Right hindlimb (tissue), 1 donor: ENCODE results near the gene PDZK1IP1.
"Not testable (repeated sequence)": the region's sequence is repeated elsewhere in the genome, so short reads cannot be mapped to it uniquely, and the experiment has no call there.

Source experiments
- DNase-seq: peaks from one replicate; pipeline ENCODE4 v3.0.0-alpha.2; 2018

PDZK1IP1 gene

DNA sequence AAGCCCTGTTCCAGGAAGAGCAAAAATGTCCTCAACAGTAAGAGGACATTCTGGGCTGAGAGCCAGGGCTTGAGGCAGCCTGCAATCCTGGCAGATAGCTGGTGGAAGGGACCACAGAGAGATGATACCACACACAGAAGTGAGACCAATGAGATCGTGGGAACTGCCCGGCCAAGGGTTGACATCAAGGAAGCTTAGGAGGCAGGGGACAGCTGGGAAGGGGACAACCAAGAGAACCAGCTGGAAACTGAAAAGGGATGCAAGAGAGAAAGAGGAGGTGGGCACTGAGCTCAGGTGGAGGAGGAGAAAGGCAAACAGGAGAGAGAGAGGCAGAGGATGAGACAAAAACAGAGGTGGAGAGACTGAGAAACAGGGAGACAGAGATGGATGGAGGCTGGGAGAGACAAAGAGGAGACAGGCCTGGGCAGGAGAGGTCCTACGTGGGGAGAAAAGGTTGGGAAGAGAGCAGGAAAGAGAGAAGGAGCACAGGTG is 9.2 kb downstream of the PDZK1IP1 start:
- no peak for DNase-seq

DNA sequence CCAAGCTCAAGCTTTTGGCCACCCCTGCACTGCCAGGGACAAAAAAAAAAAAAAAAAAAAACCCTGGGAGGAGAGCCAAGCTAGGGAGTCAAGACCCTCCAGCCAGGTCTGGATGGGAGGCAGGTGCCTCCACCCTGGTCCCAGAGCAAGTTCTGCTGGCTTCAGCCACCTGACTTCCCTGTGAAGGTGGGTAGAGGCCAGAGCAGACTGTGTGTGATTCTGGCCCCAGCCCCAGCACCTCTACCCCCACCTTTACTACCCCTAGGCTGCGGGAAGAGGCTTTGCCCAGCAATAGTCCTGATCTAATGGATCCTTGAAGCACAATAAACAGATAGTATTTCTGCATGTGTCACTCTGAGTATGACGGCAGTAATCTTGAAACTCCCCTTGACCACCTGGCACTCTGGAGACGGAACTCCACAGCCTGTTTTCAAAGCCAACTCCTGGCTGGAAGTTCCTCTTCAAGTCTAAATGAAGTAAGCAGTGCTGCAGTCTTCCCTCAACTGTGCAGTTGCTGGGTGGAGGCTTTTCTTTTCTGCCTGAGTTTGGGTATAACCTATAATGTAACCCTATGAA is 9.8 kb downstream of the PDZK1IP1 start:
- no peak for DNase-seq

DNA sequence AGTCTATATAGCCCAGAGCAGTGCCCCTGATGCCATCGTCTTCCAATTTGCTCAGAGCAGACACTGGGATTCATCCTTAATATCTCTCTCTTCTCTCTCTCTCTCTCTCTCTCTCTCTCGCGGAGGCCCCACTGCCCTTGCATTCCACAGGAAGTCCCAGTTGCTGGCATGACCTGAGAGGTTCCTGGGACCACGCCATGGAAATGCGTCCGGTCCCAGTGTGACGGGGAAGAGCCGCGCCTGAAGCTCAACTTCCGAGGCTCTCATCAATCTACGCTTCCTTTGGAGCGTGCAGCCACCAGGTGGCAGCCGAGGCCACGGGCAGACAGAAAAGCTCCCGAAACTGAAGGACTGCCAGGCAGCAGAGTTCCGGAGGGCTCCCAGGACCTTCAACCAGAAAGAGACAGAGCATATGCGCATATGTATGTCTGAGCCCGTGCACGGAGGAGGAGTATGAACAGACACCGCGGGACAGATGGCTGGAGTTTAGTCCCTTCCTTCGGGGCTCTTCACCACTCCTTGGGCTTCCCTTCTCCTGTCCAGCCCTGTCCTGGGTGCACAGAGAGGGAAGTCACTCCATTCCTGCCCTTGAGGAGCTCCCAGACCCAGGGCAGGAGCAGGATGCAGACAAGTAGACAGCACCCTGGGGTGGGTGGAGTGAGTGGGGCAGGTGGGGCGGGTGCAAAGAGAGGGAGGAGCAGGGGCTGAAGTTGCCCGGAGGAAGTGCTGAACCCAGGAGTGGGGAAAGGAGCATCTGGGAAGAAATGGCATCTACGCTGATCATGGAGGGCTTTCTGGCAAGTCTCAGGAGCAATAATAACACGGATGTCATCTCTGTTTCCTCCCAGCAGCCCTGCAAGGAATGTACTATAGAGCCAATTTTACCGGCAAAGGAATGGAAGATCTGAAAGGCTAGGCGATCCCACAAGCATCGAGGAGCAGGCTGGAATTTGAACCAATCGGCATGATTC is 10.5 kb downstream of the PDZK1IP1 start:
- DNase-seq: peak; percentile 96

DNA sequence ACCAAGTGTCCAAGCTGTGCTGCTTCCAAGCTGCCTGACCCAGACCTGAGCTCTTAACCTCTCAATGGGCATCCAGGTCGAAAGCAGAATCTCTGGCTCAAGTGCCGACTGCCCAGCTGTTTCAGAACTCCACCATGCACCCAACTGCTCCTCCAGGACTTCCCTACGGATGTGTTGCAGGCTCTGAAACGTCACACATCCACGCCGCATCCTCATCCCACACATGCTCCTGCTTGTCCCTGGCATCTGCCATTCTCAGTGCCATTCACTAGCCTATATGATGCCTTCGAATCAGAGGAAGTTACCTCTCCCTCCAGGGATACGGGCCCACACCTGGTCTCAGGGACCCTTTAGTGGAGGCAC is 11.2 kb downstream of the PDZK1IP1 start:
- DNase-seq: no peak

DNA sequence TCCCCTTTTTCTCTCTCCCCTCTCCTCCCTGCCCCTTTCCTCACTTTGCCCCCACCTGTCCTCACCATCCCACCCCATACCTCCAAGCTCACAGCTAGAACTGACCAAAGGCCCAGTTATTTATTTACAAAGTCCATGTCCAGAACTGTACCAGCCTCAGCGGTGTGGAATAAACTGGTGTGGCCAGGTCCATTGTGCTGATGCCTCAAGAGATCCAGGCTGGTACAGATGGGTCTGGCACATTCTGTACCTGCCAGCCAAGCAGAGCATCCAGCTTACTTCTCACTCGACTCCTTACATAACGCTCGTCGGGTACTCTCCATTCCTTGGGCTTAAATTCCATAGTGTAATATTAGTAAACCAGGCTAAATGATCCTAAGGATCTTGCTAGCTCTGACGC is 11.8 kb downstream of the PDZK1IP1 start:
- DNase-seq: no peak

DNA sequence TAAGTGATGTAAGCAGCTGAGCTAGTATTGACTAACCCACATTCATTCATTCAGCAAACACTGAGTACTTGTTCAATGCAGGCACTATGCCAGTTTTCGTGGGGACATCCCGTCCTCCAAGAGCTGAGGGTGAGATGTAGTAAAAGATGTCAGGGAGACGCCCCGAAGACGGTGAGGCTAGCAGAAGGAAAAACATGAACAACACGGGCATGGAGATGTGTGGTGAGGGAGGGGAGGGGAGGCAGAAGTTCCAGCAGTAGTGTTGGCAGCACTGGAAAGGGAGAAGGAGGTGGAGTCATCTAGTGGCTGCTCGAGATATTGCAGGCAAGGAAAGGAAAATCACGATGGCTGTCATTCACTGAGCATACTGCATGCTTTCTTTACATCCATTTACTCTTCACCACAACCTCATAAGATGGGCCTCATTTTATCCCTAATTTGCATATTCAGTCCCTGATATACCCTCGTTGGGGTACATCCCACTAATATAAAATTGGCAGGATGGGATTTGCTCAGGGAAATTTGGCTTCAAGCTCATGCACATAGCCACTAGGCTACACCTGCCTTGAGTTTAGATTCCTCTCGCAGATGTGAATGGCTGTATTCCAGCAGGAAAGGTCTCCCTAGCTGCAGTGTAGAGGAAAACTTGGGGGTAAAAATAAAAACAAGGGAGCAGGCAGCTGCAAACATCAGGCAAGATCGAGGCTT is 14.5 kb downstream of the PDZK1IP1 start:
- peak; percentile 64 for DNase-seq

DNA sequence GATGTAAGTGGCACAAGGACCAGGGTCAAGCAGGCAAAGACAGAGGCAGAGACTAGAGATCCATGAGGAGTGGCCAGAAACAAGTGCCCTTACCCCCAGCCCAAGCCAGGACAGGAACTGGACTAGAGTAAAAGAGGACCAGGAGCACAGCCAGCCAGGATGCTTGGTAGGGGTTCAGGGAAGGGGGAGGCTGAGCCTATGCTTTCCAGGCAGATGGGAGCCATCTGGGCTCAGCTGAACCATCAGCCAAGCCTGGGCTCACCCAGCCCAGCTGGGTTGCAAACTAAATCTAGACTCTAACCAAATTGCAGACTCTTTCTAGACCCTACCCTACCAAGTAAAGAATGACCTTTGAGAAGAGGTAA is 15.2 kb downstream of the PDZK1IP1 start:
- DNase-seq: no peak

DNA sequence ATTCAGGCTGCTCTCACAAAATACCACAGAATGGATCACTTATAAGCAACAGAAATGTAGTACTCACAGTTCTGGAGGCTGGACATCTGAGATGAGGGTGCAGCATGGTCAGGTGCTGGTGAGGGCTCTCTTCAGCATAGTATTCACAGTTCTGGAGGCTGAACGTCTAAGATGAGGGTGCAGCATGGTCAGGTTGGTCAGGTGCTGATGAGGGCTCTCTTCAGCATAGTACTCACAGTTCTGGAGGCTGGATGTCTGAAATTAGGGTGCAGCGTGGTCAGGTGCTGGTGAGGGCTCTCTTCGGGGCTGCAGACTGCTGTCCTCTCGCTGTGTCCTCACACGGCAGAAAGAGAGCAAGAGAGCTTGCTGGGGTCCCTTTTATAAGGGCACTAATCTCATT is 17.1 kb downstream of the PDZK1IP1 start:
- no peak for DNase-seq

DNA sequence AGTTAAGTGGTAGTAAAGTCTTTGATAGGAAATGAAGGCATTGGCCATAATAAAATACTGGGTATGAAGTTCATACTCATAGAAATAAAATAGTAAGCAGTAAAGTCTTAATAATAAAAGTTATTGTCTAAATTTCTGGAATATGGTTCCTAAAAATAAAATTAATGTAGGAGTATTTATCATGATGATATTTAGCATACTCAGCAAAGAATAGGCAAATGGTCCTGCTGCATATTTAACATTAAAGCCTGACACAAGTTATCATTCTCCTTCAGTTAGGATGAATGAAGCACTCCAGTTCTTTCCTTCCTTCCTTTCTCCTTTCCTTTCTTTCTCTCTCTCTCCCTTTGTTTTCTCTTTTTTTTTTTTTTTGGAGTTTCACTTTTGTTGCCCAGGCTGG is 25.3 kb downstream of the PDZK1IP1 start:
- DNase-seq: no peak

DNA sequence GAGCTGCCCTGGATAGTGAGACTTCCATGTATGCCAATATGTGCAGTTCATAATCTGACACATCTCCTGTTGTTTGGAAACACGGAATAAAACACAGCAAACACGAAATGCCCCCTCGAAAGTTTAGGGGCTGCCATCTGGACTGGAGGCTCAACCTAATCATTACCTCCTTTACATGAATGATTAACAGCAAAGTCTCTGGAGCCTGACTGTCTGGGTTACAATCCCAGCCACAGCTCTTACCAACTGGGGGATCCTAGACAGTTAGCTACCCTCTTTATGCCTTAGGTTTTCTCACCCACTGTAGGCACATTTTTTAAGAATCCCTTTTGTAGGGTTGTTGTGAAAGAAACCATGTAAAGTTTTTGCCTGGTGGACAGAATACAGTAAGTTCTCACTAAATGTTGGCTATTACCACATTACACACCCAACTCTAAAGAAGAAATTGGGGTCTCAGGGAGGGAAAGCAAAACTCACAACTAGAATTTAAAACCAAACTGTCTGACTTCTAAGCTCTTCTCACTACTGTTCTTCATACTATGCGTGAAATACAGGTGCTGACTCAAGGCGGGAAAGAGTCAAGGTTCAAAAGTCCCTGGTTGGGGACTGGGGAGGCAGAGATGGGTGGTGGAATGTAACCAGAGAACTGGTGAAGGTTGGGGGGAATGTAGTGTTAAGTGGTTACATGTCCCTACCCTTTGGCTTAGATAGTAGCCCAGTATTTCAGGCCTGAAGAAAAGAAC is 28.4 kb downstream of the PDZK1IP1 start:
- no peak for DNase-seq

DNA sequence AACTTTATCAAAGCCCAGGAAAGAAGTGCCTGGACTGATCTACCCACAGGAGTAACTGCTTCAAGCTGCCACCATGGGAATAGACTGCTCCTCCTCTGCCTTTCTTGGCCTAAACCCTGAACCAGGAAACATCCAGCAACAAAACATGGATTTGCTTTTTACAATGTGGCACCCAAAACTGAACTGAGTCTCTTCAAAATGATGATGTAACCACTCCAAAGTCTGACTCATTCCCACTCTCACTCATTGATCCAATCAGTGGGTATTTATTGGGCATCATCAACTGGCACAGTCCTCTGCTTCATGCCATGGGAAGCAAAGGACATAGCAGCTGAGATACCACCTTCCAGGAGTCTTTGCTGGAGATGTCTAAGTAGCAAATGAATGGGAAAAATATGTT is 29.1 kb downstream of the PDZK1IP1 start:
- no peak for DNase-seq

DNA sequence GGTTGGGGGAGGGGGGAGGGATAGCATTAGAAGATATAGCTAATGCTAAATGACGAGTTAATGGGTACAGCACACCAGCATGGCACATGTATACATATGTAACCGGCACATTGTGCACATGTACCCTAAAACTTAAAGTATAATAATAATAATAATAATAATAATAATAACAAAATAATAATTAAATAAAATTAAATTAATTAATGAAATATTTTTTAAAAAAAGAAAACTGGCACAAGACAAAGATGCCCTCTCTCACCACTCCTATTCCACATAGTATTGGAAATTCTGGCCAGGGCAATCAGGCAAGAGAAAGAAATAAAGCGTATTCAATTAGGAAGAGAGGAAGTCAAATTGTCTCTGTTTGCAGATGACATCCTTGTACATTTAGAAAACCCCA is 31.9 kb downstream of the PDZK1IP1 start:
- DNase-seq: not testable (repeated sequence)

DNA sequence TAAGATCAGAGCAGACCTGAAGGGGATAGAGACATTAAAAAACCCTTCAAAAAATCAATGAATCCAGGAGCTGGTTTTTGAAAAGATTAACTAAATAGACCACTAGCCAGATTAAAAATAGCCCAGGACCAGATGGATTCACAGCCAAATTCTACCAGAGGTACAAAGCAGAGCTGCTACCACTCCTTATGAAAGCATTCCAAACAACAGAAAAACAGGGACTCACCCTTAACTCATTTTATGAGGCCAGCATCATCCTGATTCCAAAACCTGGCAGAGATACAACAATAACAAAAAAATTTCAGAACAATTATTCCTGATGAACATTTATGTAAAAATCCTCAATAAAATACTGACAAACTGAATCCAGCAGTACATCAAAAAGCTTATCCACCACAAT is 33.4 kb downstream of the PDZK1IP1 start:
- DNase-seq: not testable (repeated sequence)

DNA sequence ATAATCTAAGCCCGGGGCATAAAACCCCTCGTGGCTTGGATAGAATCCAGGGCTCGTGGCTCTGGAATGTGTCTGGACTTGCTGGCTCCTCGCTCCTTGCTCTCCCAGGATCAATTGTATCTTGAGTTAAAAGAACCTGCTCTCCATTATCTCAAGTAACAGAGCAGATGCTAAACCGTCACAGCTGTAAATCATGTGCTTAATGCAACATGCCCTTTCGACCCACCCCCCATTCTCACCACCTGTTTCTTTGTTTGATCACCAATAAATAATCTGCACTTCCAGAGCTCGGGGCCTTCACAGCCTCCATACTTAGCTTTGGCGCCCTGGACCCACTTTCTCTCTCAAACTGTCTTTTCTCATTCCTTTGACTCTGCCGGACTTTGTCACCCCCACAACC is 40.7 kb downstream of the PDZK1IP1 start:
- DNase-seq: not testable (repeated sequence)

DNA sequence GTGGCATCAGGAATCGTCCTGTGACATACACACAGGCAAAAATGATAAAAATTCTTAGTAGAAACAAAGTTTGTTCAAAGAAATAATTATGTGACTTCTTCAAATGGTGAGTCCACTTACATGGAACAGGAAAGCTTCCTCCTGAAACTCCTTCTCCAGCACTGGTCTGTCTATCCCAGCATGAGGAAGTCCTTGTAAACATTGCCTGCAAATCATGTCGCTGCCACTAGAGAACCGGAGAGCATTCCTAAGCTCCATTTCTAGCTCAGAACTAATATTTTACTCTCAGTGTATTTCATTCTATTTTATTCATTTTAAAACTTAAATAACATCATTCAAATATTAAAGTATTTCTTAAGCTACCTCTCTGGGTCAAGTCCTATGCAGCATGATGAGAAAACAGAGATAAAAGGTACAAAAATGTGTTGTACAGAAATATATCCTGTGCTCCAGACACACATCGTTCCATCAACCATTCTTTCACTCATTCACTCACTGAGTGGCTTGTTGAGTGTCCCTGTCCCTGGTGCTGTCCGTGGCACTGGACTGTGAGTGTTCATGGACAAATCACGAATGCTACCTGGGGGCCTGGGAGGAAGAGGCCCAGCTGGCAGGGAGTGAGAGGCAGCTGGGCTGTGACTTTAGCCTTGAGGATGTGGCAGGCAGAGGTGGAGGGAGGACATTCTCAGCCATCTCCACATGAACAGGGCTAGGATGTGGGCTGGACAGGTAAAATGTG is 42.6 kb downstream of the PDZK1IP1 start:
- no peak for DNase-seq

DNA sequence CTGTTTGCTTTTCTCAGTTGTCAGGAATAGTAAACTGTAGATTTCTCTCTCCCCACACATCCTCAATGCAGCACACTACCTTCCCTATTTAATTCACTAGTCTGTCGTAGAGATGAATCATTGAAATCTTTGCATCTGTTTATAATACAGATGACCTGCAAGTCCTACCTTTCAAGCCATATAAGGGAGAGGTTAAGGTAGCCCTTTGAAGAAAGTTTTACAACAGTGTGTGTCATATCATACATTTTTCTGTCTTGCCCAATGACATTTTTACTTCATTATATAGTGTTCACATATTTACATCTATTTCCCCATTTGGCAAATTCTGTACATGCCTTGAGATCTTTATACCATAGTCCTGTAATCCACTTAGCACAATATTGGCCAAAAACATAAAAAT is 43.3 kb downstream of the PDZK1IP1 start:
- DNase-seq: not testable (repeated sequence)

DNA sequence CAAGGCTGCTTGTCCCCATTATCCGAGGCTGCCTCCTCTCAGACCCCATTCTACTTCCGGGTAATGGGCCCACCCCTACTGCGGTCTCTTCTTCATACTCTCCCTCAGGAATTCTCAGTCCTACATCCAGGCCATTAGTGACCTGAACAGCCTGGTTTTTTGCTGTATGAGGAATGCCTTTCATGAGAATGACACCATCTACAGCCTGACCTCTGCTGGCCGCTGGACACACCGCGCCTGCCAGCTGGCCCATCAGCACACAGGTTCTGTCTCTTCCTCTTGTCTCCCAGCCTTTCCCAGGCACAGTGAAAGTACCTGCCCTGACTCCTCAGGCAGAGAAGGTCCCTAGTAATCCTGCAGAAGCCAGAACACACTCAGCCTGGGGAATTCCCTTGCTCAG is 46.2 kb downstream of the PDZK1IP1 start:
- not testable (repeated sequence) for DNase-seq

DNA sequence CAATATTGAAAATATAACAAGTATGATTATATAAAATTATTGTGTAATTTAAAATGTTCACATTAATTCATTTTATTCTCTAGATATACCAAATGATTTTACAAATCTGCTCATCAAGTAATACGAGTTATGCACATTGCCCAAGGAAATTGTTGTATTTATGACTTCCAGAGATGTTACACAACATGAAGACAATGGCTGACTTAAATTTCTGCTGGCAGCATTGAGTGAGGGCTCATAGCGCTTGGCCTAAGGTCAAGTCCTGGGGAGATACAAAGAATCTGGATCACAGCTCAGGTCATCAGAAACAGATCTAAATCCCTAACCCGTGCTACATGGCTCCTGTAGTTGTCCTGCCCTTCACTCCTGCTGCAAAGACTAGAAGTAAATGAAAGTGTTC is 49.5 kb downstream of the PDZK1IP1 start:
- not testable (repeated sequence) for DNase-seq

DNA sequence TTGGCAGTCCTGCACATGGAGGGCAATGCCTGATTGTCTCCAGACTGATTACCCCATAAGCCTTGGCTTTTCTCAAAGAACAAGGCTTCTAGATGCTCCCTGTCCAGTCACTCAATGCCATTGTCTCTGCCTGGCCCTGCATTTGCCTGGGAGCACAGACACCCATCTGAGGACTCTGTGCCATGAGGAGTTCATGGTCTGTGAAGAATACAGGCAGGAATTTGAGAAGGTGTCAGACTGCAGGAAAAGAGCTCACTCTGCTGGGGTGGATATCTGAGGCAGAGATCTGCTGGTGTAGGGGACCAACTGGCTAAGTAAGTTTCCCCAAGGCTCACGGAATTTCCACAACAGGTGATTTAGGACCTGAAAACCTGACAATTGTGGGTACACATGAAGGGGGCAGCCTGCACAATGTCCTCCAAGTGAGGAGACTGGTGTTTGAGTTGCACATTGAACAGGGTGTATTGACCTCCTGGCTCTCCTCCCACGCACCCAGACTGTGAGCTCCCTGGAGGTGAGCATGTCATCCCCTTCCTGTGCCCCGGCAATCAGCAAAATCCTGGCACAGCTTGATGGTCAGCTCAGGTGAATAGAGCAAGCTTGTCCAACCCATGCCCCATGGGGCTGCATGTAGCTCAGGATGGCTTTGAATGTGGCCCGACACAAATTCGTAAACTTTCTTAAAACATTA is 51.8 kb downstream of the PDZK1IP1 start:
- DNase-seq: no peak

DNA sequence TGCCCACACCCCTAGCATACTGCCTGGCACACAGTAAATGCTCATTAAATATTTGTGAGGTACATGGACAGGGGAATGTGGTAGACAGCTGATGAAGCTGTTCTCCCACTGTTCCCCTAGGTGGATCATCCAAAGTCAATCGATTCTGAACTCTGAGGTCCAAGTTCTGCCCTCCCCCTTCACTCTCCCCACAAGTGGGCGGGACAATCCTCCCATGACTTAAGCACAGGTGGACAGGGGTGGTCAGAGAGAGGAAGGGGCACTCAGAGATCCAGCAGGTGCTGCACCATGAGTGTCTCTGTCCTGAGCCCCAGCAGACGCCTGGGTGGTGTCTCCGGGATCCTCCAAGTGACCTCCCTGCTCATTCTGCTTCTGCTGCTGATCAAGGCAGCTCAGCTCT is 52.6 kb downstream of the PDZK1IP1 start, which contains the start of gene CYP4A22:
CYP4A22 (plus strand) TSS at position 244 of the 400 bp plus-strand sequence; CDS start at position 289, 45 bp downstream.
- no peak for DNase-seq
